DMS53 (cell line): ENCODE measurements around the gene ADGRV1.
A peak's percentile ranks its signal among the peaks of the same experiment; 100 is the strongest.

Experiments used
- DNase-seq: peaks from one replicate; lab custom pipeline; 2025; lab: John Stamatoyannopoulos, UW

The ADGRV1 gene

GRCh38 chr5:91074615-91075014 is 516.0 kb downstream of the ADGRV1 start:
- DNase-seq = no peak

GRCh38 chr5:91076138-91076537 is 517.5 kb downstream of the ADGRV1 start:
- no peak for DNase-seq

- DNase-seq = no peak
Measured at GRCh38 chr5:91077623-91078022, 519.0 kb downstream of the ADGRV1 start.

- DNase-seq = peak; percentile 16
Measured at GRCh38 chr5:91079037-91079436, 520.4 kb downstream of the ADGRV1 start.

GRCh38 chr5:91089758-91090157 is 531.2 kb downstream of the ADGRV1 start:
- no peak for DNase-seq

GRCh38 chr5:91090995-91091394 is 532.4 kb downstream of the ADGRV1 start:
- DNase-seq = no peak

- no peak for DNase-seq
Measured at GRCh38 chr5:91091471-91092234, 533.1 kb downstream of the ADGRV1 start.

GRCh38 chr5:91092859-91093783 is 534.5 kb downstream of the ADGRV1 start:
- DNase-seq = no peak

GRCh38 chr5:91095313-91095712 is 536.7 kb downstream of the ADGRV1 start:
- no peak for DNase-seq

GRCh38 chr5:91095786-91096385 is 537.3 kb downstream of the ADGRV1 start:
- no peak for DNase-seq

GRCh38 chr5:91098541-91098940 is 539.9 kb downstream of the ADGRV1 start:
- no peak for DNase-seq

GRCh38 chr5:91101600-91102379 is 543.2 kb downstream of the ADGRV1 start:
- DNase-seq = peak; percentile 86

GRCh38 chr5:91103353-91104061 is 544.9 kb downstream of the ADGRV1 start:
- DNase-seq = no peak

- DNase-seq = no peak
Measured at GRCh38 chr5:91104062-91104448, 545.5 kb downstream of the ADGRV1 start.

GRCh38 chr5:91106842-91107511 is 548.4 kb downstream of the ADGRV1 start:
- DNase-seq = no peak

GRCh38 chr5:91109634-91110033 is 551.0 kb downstream of the ADGRV1 start:
- DNase-seq = no peak

- no peak for DNase-seq
Measured at GRCh38 chr5:91110686-91111085, 552.1 kb downstream of the ADGRV1 start.

- DNase-seq = no peak
Measured at GRCh38 chr5:91111473-91112238, 553.1 kb downstream of the ADGRV1 start.

- no peak for DNase-seq
Measured at GRCh38 chr5:91114658-91115057, 556.1 kb downstream of the ADGRV1 start.

GRCh38 chr5:91118354-91118753 is 559.8 kb downstream of the ADGRV1 start:
- no peak for DNase-seq
